Measurements from ENCODE around the gene SIRT1. TPM values are rescaled to one million over a fixed set of nuclear protein-coding genes. Genes with fewer than 3 reads are reported as not detected.

The SIRT1 gene
- total RNA-seq, 4 donors from 2014 or later, result 18.8 to 26.3 (median 20.7) TPM

DNA sequence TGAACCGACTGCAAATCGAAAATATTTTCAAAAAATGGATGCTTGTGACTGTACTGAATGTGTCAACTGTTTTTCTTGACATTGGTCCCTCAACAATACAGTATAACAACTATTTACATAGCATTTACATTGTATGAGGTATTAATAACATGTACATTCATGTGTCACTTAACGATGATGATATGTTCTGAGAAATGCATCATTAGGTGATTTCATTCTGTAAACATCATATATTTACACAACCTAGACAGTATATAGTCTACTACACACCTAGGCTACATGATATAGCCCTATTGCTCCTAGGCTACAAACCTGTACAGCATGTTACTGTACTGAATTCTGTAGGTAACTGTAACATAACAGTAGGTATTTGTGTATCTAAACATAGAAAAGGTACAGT lies 39.7 kb downstream of the SIRT1 start:
- Histone ChIP-seq H3K36me3 (peaks cover 51% of the 10 kb centered on the region), H3K4me3 (no peak overlapping the region), H3K9me3 (no peaks in the 10 kb centered on the region), H3K4me1 (no peaks in the 10 kb centered on the region), H3K27me3 (no peaks in the 10 kb centered on the region), H3K27ac (no peak overlapping the region)
- TF ChIP-seq EP300 (IDR thresholded peaks at IDR 0.05) (no peak), POLR2A (IDR thresholded peaks at IDR 0.05) (no peak), POLR2AphosphoS5 (IDR thresholded peaks at IDR 0.05) (no peak)
- TF ChIP-seq, protein P1, sequence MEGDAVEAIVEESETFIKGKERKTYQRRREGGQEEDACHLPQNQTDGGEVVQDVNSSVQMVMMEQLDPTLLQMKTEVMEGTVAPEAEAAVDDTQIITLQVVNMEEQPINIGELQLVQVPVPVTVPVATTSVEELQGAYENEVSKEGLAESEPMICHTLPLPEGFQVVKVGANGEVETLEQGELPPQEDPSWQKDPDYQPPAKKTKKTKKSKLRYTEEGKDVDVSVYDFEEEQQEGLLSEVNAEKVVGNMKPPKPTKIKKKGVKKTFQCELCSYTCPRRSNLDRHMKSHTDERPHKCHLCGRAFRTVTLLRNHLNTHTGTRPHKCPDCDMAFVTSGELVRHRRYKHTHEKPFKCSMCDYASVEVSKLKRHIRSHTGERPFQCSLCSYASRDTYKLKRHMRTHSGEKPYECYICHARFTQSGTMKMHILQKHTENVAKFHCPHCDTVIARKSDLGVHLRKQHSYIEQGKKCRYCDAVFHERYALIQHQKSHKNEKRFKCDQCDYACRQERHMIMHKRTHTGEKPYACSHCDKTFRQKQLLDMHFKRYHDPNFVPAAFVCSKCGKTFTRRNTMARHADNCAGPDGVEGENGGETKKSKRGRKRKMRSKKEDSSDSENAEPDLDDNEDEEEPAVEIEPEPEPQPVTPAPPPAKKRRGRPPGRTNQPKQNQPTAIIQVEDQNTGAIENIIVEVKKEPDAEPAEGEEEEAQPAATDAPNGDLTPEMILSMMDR (IDR thresholded peaks at IDR 0.05), result no peak
- DNase-seq (ENCODE audit: low spot score in 2 of 2), result no peak
- WGBS, result 92% methylated on average over 3 of the region's 3 CpGs

DNA sequence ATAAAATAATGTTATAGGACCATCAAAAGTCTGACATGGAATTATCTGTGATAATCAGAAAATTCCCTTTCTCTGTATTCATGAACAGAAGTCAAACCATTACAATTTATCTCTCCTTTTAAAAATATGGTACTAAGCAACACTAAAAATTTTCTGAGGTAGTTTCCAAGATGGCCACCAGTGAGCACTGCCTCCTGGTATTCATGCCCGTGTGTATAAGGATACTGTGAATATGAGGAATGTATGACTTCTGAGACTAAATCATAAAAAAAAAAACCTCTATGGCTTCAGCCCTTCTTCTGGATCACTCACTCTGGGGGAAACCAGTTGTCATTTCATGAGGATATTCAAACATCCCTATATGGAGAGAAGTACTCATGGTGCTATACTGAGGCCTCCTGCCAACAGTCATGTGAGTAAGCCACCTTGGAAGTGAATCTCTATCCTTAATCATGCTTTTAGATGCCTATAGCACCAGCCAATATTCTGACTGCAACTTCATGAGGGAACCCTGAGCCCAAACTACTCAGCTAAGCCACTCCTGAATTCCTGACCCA lies 41.1 kb downstream of the SIRT1 start:
- no peaks in the 10 kb centered on the region for H3K9me3 ChIP-seq
- no peak for DNase-seq (ENCODE audit: low spot score in 2 of 2)
- H3K27ac ChIP-seq, result no peak overlapping the region
- 89% methylated on average over 1 of the region's 1 CpG for WGBS
- TF ChIP-seq EP300 (IDR thresholded peaks at IDR 0.05) (no peak), POLR2A (IDR thresholded peaks at IDR 0.05) (no peak), POLR2AphosphoS5 (IDR thresholded peaks at IDR 0.05) (no peak)
- TF ChIP-seq, protein P1 (IDR thresholded peaks at IDR 0.05), result no peak
- H3K4me3 ChIP-seq, result no peak overlapping the region
- peaks cover 60% of the 10 kb centered on the region for H3K36me3 ChIP-seq
- no peaks in the 10 kb centered on the region for H3K27me3 ChIP-seq
- no peaks in the 10 kb centered on the region for H3K4me1 ChIP-seq

DNA sequence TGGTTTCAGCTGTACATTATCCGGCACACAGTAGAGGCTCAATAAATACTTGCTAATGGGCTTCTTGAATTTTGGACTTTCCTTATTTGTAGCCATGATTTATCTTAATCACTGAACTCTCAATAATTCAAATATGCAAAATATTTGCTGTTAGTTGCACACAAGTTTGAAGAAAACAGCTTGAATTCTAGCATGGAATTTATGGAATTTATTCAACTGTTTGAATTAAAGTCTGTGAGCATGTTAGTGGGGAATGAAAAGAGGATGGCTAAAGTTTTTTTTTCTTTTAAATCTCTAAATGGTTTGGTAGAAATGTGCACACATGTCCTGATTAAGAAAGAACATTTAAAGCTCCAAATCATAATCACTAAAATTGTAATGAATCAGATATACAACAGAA lies 42.5 kb downstream of the SIRT1 start:
- H3K9me3 ChIP-seq, result no peaks in the 10 kb centered on the region
- no peaks in the 10 kb centered on the region for H3K27me3 ChIP-seq
- 97% methylated on average over 1 of the region's 1 CpG for WGBS
- H3K4me1 ChIP-seq, result no peaks in the 10 kb centered on the region
- H3K4me3 ChIP-seq, result no peak overlapping the region
- TF ChIP-seq EP300 (IDR thresholded peaks at IDR 0.05), result no peak
- no peak for DNase-seq (ENCODE audit: low spot score in 2 of 2)
- no peak overlapping the region for H3K27ac ChIP-seq
- peaks cover 71% of the 10 kb centered on the region for H3K36me3 ChIP-seq

DNA sequence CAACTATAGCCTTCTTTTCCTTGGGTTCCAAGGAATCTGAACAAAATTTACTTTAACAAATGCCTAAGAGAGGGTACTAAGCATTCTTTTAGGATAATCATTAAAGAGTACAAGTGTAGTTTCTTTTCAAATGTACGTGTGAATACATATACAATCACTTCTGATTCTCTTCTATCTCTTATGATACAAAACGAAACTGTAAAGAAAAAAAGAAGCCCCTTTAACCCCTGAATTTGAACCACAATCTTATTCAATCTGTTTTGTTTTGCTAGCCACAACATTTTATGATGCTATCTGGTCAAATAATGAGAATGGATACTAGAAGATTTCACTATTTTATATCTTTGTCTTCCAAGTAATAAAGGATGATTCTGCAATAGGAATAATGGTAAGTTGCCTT lies 48.7 kb downstream of the SIRT1 start:
- no peak for DNase-seq (ENCODE audit: low spot score in 2 of 2)
- peaks cover 62% of the 10 kb centered on the region for H3K36me3 ChIP-seq
- TF ChIP-seq POLR2A (IDR thresholded peaks at IDR 0.05), result no peak
- TF ChIP-seq POLR2AphosphoS5 (IDR thresholded peaks at IDR 0.05), result no peak
- TF ChIP-seq, protein P1 (IDR thresholded peaks at IDR 0.05), result no peak
- TF ChIP-seq EP300 (IDR thresholded peaks at IDR 0.05), result no peak

DNA sequence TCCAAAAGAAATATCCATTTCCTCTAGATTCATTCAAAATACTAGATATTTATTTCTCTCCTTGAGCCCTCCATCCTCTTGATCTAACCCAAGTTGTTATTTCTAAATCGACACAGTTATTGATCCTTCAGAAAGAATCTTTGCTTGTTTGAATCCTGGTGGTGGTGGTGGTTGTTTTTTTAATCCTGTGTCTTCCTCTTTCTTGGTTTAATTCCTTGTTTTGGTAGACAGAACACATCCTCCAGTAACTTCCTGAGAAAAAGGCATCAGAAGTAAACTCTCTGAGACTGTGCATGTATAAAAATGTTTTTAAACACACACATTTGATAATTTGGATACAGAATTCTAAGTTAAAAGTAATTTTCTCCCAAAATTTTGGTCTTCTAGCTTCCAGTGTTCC lies 49.9 kb downstream of the SIRT1 start:
- 85% methylated on average over 1 of the region's 1 CpG for WGBS
- Histone ChIP-seq H3K36me3 (peaks cover 64% of the 10 kb centered on the region), H3K4me3 (no peak overlapping the region), H3K27me3 (no peaks in the 10 kb centered on the region), H3K9me3 (no peaks in the 10 kb centered on the region), H3K27ac (no peak overlapping the region), H3K4me1 (no peaks in the 10 kb centered on the region)
- no peak for TF ChIP-seq POLR2AphosphoS5 (IDR thresholded peaks at IDR 0.05)
- no peak for TF ChIP-seq EP300 (IDR thresholded peaks at IDR 0.05)
- TF ChIP-seq, protein P1 (IDR thresholded peaks at IDR 0.05), result no peak
- no peak for TF ChIP-seq POLR2A (IDR thresholded peaks at IDR 0.05)
- no peak for DNase-seq (ENCODE audit: low spot score in 2 of 2)

More for the DNA sequence above, 48.7 kb downstream of the SIRT1 start:
- Histone ChIP-seq H3K27me3 (no peaks in the 10 kb centered on the region), H3K4me1 (no peaks in the 10 kb centered on the region), H3K4me3 (no peak overlapping the region), H3K9me3 (no peaks in the 10 kb centered on the region), H3K27ac (no peak overlapping the region)
- WGBS, result 93% methylated on average over 2 of the region's 2 CpGs

DNA sequence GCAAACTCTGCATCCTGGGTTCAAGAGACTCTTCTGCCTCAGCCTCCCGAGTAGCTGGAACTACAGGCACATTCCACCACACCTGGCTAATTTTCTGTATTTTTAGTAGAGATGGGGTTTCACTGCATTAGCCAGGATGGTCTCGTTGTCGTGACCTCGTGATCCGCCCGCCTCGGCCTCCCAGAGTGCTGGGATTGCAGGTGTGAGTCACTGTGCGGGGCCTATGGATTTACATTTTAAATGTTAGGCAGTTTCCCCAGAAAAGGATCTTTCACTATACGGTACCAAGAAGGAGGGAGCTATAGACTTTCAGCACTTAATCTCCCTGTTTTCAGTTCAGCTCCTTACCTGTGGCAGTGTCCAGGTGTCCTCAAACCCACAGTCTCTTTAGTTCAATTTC lies 50.8 kb downstream of the SIRT1 start:
- Histone ChIP-seq H3K4me1 (no peaks in the 10 kb centered on the region), H3K27ac (no peak overlapping the region), H3K27me3 (no peaks in the 10 kb centered on the region), H3K36me3 (peaks cover 64% of the 10 kb centered on the region), H3K4me3 (no peak overlapping the region), H3K9me3 (no peaks in the 10 kb centered on the region)
- 97% methylated on average over 9 of the region's 9 CpGs for WGBS
- no peak for DNase-seq (ENCODE audit: low spot score in 2 of 2)
- TF ChIP-seq POLR2AphosphoS5 (IDR thresholded peaks at IDR 0.05) (no peak), EP300 (IDR thresholded peaks at IDR 0.05) (no peak), POLR2A (IDR thresholded peaks at IDR 0.05) (no peak)
- TF ChIP-seq, protein P1 (IDR thresholded peaks at IDR 0.05), result no peak
